Left kidney (tissue), 2 donors: Measurements from ENCODE around the gene PAX8. TPM values are rescaled to one million over a fixed set of nuclear protein-coding genes. Genes with fewer than 3 reads are reported as not detected.

Experiments
- DNase-seq: peaks from one replicate; pipeline ENCODE4 v3.0.0-alpha.2; 2013
- polyA plus RNA-seq: library from polyadenylated mRNA; unstranded; fragments of 120-200 nt; gene quantifications from one replicate; pipeline ENCODE4 v1.2.1, GENCODE V29; 2013; ENCODE audit not compliant: insufficient read length

Gene PAX8
- polyA plus RNA-seq, 1 donor: 474 TPM

DNA sequence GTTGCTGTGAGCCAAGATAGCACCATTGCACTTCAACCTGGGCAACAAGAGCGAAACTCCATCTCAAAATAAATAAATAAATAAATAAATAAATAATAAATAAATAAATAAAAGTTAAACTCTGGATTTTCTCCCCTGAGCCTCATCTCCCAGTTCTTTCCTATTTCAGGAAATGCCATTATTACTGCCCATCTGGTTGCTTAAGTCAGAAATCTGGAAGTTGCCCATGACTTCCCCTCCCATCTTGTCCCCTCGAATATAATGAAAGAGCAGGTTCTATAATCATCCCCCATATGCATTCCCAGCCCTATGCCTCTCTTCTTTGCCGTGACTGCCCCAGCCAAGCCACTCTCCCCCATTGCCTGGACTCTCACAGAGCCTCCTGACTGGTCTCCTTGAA, 109.1 kb downstream of the PAX8 start:
- DNase-seq: no peak

DNA sequence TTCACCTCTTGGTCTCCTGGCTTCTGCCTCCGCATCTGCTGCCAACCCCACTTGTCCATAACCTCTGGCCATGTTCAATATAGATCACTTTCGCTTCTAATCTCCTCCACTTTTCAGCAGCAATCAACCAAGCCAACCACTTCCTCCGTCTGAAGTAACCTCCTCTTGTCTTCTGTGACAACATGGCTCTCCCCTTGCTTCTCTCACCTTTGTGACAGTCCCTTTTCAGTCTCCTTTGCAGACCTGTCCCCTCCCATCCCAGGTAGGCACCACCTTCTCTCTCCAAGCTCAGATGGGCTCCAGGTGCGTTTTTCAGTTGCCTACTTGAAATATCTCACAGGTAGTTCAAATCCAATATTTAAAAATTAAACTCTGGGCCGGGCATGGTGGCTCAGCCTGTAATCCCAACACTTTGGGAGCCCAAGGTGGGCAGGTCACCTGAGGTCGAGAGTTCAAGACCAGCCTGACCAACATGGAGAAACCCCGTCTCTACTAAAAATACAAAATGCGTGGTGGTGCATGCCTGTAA, 109.7 kb downstream of the PAX8 start:
- DNase-seq: no peak

DNA sequence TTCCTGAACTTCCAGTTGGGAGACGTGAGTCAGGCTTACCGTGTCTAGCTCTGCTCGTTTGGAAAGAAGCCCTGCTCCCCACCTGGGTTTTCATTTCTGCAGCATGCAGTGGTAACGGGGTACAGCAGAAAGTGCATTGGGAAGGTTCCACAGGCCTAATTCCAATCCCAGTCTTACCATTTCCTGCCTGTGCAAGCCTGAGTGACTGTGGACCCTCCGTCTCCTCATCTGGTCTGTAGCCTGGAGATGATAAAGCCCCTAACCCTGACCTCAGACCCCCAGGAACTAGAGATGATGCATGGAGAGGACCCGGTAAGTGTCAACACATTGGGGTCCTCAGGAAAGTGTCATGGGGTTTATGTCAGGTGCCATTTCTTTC, 110.8 kb downstream of the PAX8 start:
- no peak for DNase-seq

DNA sequence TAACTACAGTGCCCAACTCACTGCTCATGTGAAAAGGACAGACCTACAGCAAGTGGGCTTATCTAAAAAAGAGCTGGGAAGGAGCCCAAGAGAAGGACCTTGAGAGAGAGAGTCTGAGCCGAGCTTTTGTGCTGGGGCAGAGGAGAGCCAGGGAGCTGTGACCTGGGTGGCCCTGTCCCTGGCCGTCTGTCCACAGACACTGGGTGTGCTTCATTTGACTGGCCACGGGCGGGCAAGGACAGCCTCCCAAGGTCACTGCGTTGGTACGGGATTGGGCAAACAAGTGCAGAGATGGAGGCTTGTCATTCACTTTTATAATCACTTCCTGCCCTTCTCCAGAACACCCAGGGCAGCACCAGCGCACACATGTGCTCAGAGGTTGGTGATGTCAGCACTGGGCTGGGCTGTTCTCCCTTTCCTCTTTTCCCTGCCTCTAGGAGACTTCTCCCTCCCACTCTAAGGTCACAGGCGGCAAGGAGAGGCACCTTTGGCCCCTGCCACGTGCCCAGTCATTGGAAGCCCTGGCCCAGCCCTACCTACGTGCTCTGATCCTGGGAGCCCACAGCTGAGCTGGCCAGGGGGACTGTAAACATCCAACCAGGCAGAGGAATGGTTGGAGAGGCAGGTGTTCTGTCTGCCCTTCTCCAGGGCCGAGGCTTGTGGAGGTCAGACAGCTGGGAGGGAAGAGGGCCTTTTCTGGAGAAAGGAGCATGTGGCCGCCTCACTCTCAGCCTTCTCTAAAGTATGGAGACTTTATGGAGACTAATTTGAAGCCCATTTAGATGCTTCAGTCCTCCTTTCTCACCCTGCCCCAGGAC, 111.4 kb downstream of the PAX8 start:
- DNase-seq: no peak

DNA sequence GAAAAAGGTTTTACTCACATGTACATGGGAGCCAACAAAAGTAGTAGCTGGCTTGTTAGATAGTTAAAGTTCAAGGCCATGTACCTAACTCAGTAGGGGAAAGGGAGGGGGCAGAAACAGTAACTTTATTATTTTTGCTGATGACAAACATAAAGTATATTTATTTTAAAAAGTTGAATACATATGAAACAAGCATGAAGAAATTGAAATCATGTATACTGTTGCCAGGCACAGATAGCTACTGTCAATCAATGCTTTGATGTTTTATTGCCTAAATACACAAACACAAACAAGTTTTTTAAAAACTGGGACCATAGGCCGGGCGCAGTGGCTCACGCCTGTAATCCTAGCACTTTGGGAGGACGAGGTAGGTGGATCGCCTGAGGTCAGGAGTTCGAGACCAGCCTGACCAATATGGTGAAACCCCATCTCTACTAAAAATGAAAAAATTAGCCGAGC, 112.5 kb downstream of the PAX8 start:
- no peak for DNase-seq

Other genes starting within 250 kb of the PAX8 start
- gene IL36B, start 226.1 kb downstream of the PAX8 start, polyA plus RNA-seq: not detected
- gene IL36RN, start 219.7 kb downstream of the PAX8 start, polyA plus RNA-seq: 0.07 TPM
- gene IL1F10, start 211.0 kb downstream of the PAX8 start, polyA plus RNA-seq: not detected
- gene IL1RN, start 151.3 kb downstream of the PAX8 start, polyA plus RNA-seq: 3.2 TPM
- gene PSD4, start 105.0 kb downstream of the PAX8 start, polyA plus RNA-seq: 10.0 TPM
- gene ZNG1B, start 158.8 kb upstream of the PAX8 start, polyA plus RNA-seq: 65.8 TPM
- gene FOXD4L1, start 219.7 kb upstream of the PAX8 start, polyA plus RNA-seq: 0.60 TPM